DND-41 (cell line): ENCODE results near the gene GIMAP8.

ENCODE experiments used
- CTCF ChIP-seq: IDR thresholded peaks from 2 replicates; pipeline ENCODE4 v1.5.1; 2012; ENCODE audit warnings: borderline replicate concordance, low read length, moderate library complexity, mild to moderate bottlenecking; ENCODE audit not compliant: poor library complexity, severe bottlenecking; ENCODE audit errors: extremely low read depth
- EZH2 ChIP-seq: IDR thresholded peaks from 3 replicates; pipeline ENCODE4 v1.6.1; 2012; ENCODE audit warnings: borderline replicate concordance, low read depth, mild to moderate bottlenecking, moderate library complexity, low read length, inconsistent platforms; ENCODE audit not compliant: severe bottlenecking

GRCh38 chr7:150413640-150414081, 36.8 kb upstream of the GIMAP8 start:
- TF ChIP-seq CTCF, result no peak
- TF ChIP-seq EZH2, result no peak
